Forelimb muscle (tissue), 1 donor: ENCODE data around the gene CDK5. TPM values are rescaled to one million over a fixed set of nuclear protein-coding genes. Genes with fewer than 3 reads are reported as not detected.

Experiments
- DNase-seq: peaks from one replicate; pipeline ENCODE4 v3.0.0-alpha.2; 2013; ENCODE audit warnings: low read depth
- polyA plus RNA-seq: library from polyadenylated mRNA; unstranded; fragments of 120-200 nt; gene quantifications from one replicate; pipeline ENCODE4 v1.2.1, GENCODE V29; 2013; ENCODE audit not compliant: insufficient read length

The CDK5 gene
- polyA plus RNA-seq, 1 donor = 9.1 TPM

GRCh38 chr7:151074817-151075661, 17.3 kb upstream of the CDK5 start:
- no peak for DNase-seq

- no peak for DNase-seq
These were observed 16.3 kb upstream of the CDK5 start for GRCh38 chr7:151073990-151074389.

GRCh38 chr7:151071032-151071866, 13.6 kb upstream of the CDK5 start:
- no peak for DNase-seq

GRCh38 chr7:151070574-151070960, 12.9 kb upstream of the CDK5 start:
- DNase-seq = no peak

GRCh38 chr7:151069841-151070573, 12.3 kb upstream of the CDK5 start:
- no peak for DNase-seq

- DNase-seq = no peak
These were observed 10.5 kb upstream of the CDK5 start for GRCh38 chr7:151068069-151068773.

- no peak for DNase-seq
These were observed 8.7 kb upstream of the CDK5 start for GRCh38 chr7:151066273-151066974.

- no peak for DNase-seq
These were observed 7.8 kb upstream of the CDK5 start for GRCh38 chr7:151065516-151065915.

- no peak for DNase-seq
These were observed 7.3 kb upstream of the CDK5 start for GRCh38 chr7:151064993-151065392.

- DNase-seq = no peak
These were observed 6.8 kb upstream of the CDK5 start for GRCh38 chr7:151064454-151064853.

- DNase-seq = no peak
These were observed 5.5 kb upstream of the CDK5 start for GRCh38 chr7:151063212-151063561.

- DNase-seq = no peak
These were observed 4.9 kb upstream of the CDK5 start for GRCh38 chr7:151062399-151063211.

- DNase-seq = no peak
These were observed 4.4 kb upstream of the CDK5 start for GRCh38 chr7:151062111-151062398.

- no peak for DNase-seq
These were observed 3.8 kb upstream of the CDK5 start for GRCh38 chr7:151061213-151062110.

GRCh38 chr7:151060416-151061212, 2.9 kb upstream of the CDK5 start:
- DNase-seq = no peak

GRCh38 chr7:151060113-151060415, 2.4 kb upstream of the CDK5 start:
- no peak for DNase-seq

- DNase-seq = peak; percentile 52
These were observed 1.8 kb upstream of the CDK5 start, which contains the start of gene SLC4A2 for GRCh38 chr7:151059367-151060112. SLC4A2 (plus strand) TSS chr7:151059589; CDS start chr7:151061988, 2,399 bp downstream.
